Amniotic stem cell (primary cell): ENCODE data around the gene NOL8.

ENCODE experiments used
- DNase-seq: peaks from one replicate; lab custom pipeline; 2025; lab: John Stamatoyannopoulos, UW

The NOL8 gene

GRCh38 chr9:92266486-92266885 is 58.7 kb downstream of the NOL8 start:
- DNase-seq: no peak

GRCh38 chr9:92265154-92265553 is 60.0 kb downstream of the NOL8 start:
- DNase-seq: no peak

GRCh38 chr9:92263131-92263530 is 62.0 kb downstream of the NOL8 start:
- DNase-seq: no peak

GRCh38 chr9:92257327-92257726 is 67.8 kb downstream of the NOL8 start:
- DNase-seq: no peak

GRCh38 chr9:92254381-92255337 is 70.5 kb downstream of the NOL8 start:
- DNase-seq: no peak

GRCh38 chr9:92253656-92254055 is 71.5 kb downstream of the NOL8 start:
- no peak for DNase-seq

- no peak for DNase-seq
Observed at GRCh38 chr9:92247981-92248380, 77.2 kb downstream of the NOL8 start.
